NB4 (cell line): ENCODE results near the gene PARD3.

ENCODE experiments used
- DNase-seq: peaks from one replicate; pipeline ENCODE4 v3.0.0; 2010; ENCODE audit warnings: low read depth
- H3K4me3 ChIP-seq: one replicate; pipeline ENCODE4 v1.5.1; 2011; ENCODE audit warnings: mild to moderate bottlenecking, low read depth, low read length, moderate library complexity
- CTCF ChIP-seq: IDR thresholded peaks from one replicate; pipeline ENCODE4 v1.5.1; 2012; ENCODE audit warnings: low read depth, low read length
- MAX ChIP-seq: IDR thresholded peaks from 2 replicates; pipeline ENCODE4 v1.6.1; 2011; ENCODE audit warnings: low read depth, low read length
- MYC ChIP-seq: IDR thresholded peaks from 2 replicates; pipeline ENCODE4 v1.6.1; 2011; ENCODE audit warnings: low read depth, low read length
- POLR2A ChIP-seq: IDR thresholded peaks from 2 replicates; pipeline ENCODE4 v1.6.1; 2011; ENCODE audit warnings: mild to moderate bottlenecking; ENCODE audit not compliant: insufficient read length; ENCODE audit errors: extremely low read depth

The PARD3 gene

GRCh38 chr10:34809796-34810195 is 5.3 kb downstream of the PARD3 start:
- TF ChIP-seq CTCF (no peak), MYC (no peak), MAX (no peak), POLR2A (no peak)
- no peak overlapping the region for H3K4me3 ChIP-seq
- DNase-seq = no peak

GRCh38 chr10:34808801-34809745 is 6.0 kb downstream of the PARD3 start:
- H3K4me3 ChIP-seq = no peak overlapping the region
- DNase-seq = no peak
- TF ChIP-seq POLR2A = no peak
- TF ChIP-seq MYC = no peak
- TF ChIP-seq MAX = no peak
- TF ChIP-seq CTCF = no peak

- DNase-seq = no peak
- no peak for TF ChIP-seq MAX
- no peak for TF ChIP-seq POLR2A
- no peak for TF ChIP-seq MYC
- no peak for TF ChIP-seq CTCF
Measured at GRCh38 chr10:34808336-34808735, 6.8 kb downstream of the PARD3 start.

GRCh38 chr10:34804306-34804705 is 10.8 kb downstream of the PARD3 start:
- no peak for DNase-seq
- no peak overlapping the region for H3K4me3 ChIP-seq
- TF ChIP-seq CTCF (no peak), POLR2A (no peak), MYC (no peak), MAX (no peak)

More at GRCh38 chr10:34808336-34808735, 6.8 kb downstream of the PARD3 start:
- H3K4me3 ChIP-seq = no peak overlapping the region

GRCh38 chr10:34802692-34803091 is 12.4 kb downstream of the PARD3 start:
- no peak overlapping the region for H3K4me3 ChIP-seq
- DNase-seq = no peak
- TF ChIP-seq MAX = no peak
- TF ChIP-seq MYC = no peak
- TF ChIP-seq CTCF = no peak
- TF ChIP-seq POLR2A = no peak
